ENCODE measurements around the gene JAG1. TPM values are rescaled to one million over a fixed set of nuclear protein-coding genes. Genes with fewer than 3 reads are reported as not detected.

The JAG1 gene
- total and polyA plus RNA-seq, 5 experiments from 2014 or later, result 0.05 to 0.18 (median 0.06) TPM; not detected in 2

DNA sequence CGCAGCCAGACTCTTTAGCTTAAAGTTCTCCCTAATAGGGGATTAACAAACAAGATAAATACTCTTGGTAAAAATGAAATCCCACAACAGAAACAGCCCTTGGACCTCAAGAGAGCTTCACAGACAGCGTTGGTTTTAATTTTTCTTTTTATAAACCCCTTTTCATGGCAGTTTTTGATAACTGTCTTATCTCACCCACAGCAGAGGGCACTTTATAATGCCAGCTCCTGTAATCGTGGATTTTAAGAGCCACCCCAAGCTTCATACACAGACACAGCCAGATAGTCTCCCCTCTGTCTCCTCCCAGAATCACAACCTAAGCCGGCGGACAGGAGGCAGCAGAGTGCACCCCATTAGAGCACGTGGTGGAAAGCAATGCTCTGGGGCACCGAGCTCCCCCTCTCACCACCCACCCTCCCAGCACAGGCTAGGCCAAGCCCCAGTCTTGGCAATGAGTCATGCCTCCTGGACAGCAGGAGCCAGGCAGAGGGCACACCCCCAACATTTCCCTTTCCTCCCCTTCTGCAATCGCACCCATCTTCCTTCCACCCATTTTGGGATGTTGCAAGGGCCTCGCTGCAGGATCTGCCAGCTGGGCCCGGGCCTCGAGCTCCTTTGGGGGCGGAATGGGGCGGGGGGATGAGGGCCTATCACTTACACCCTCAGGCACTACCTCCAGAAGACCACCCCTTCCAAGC, 2.4 kb downstream of the JAG1 start:
- Mint-ChIP-seq H3K4me3 (peak overlapping the region in 9 of 10 donors; percentile 16 to 81 (median 61)), H3K9me3 (no peaks in the 10 kb centered on the region), H3K4me1 (peaks cover 6 to 30% (median 16%) of the 10 kb centered on the region in 4 donors), H3K36me3 (peaks cover 0 to 3% (median 0%) of the 10 kb centered on the region in 3 donors), H3K27ac (no peak overlapping the region), H3K27me3 (peaks cover 33 to 54% (median 42%) of the 10 kb centered on the region in 5 donors)
- DNase-seq, result no peak
- POLR2A ChIA-PET, result no interaction called here
- ATAC-seq, result peak in 1 of 2 donors; percentile 42

DNA sequence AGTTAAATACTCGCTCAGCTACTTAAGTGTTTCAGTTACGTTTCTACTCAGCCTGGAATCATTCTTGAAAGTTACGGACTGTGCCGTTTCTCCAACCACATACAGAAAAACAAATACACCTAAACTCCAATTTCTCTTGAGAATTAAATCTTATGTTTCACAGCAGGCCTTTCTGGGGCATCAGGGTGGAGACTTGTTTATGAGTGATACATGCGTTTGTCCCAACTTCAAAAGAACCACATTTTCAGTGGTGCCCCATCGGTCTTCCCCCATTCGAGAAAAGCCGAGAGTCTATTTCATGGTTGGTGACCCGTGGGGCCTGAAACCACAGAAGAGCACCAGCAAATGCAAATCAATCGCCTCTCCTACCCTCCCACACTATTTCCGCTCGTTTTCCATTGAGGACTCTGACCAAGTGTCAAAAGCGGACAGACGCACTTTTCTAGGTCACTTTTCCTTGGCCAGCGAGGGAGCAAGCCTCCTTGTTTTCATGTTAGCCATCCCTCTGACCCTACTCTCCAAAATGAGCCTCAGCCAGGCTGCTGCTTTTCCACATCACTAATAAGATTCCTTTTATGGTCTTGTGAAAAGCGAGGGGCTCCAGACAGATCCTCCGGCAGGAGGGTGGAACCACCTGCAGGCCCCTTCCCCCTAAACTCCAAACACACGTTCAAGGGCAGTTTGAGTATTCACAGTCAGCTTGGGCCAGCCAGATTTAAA, 3.1 kb downstream of the JAG1 start:
- H3K36me3 Mint-ChIP-seq, result peaks cover 0 to 3% (median 0%) of the 10 kb centered on the region in 3 donors
- no peak for DNase-seq
- no peak overlapping the region for H3K27ac Mint-ChIP-seq
- H3K4me3 Mint-ChIP-seq, result peak overlapping the region in 4 of 10 donors; percentile 3 to 81 (median 66)
- POLR2A ChIA-PET, result no interaction called here
- H3K4me1 Mint-ChIP-seq, result peaks cover 6 to 30% (median 16%) of the 10 kb centered on the region in 4 donors
- peaks cover 29 to 59% (median 41%) of the 10 kb centered on the region in 5 donors for H3K27me3 Mint-ChIP-seq
- no peaks in the 10 kb centered on the region for H3K9me3 Mint-ChIP-seq
- no peak for ATAC-seq

DNA sequence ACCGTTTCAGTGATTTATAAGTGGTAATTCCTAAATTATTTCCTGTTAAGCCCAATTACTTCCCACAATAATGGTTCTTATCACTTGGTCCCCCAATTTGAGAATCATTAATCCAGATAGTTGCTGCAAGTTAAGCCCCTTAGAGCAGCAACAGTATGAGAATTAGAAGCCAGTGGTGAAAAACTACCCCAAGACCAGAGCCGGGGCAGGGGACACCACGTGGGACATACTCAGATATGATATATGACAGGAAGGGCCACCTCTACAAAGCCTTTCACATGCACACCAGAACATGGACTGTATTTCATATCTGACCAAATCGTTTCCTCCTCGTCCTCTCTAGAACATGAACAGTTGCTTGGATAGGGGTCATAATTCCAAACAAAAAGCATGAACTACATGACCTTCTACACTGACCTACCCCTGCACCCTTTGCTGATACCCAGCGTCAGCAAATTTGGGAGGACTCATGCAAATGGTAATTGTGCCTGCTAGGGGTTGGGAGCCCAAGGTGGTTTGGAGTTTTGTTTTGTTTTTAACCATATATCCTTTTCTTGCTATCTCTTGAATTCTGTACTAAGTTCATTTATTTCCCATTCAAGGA, 3.9 kb downstream of the JAG1 start:
- POLR2A ChIA-PET, result no interaction called here
- Mint-ChIP-seq H3K36me3 (no peaks in the 10 kb centered on the region), H3K4me3 (peak overlapping the region in 1 of 10 donors; percentile 3), H3K27ac (no peak overlapping the region), H3K4me1 (peaks cover 3 to 27% (median 13%) of the 10 kb centered on the region in 4 donors), H3K27me3 (peaks cover 23 to 53% (median 35%) of the 10 kb centered on the region in 5 donors), H3K9me3 (no peaks in the 10 kb centered on the region)
- ATAC-seq (no peak), DNase-seq (no peak)

DNA sequence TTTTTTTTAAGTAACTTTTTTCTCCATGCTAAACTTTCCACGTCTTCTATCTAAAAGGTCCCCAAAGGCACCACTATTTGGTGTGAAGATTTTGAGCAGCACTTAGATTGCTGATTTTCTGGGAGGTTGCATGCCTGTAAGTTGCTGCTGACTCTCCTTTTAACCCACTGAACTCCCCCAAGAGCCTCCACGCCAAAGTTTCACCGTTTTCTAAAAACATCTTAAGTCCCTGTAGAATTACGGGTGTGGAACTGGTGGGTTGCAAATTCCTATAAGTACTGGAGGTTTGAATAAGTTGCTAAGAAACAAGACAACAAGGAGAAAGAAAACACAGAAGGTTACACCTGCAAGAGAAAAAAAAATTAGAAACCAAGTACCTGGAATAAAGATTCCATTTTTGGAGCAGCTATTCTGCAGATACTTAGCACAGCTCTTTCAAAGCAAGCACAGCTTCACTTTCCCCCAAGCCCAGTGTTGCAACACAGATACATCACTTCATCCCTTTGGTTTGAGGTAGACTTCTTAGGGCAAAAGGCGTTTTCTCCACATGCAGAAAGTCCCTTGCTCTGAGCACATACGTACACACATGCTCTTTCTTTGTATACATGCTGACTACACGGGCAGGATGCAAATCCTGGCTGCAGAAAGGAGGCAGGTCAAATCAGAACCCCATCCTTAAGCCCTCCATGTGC, 5.0 kb downstream of the JAG1 start:
- ATAC-seq (no peak), DNase-seq (no peak)
- POLR2A ChIA-PET, result no interaction called here
- Mint-ChIP-seq H3K4me1 (peaks cover 2 to 27% (median 11%) of the 10 kb centered on the region in 4 donors), H3K27ac (no peak overlapping the region), H3K36me3 (no peaks in the 10 kb centered on the region), H3K27me3 (peaks cover 23 to 48% (median 35%) of the 10 kb centered on the region in 5 donors), H3K9me3 (no peaks in the 10 kb centered on the region), H3K4me3 (no peak overlapping the region)

GRCh38 chr20:10667560-10668167, 6.1 kb downstream of the JAG1 start:
- DNase-seq (no peak), ATAC-seq (no peak)
- Mint-ChIP-seq H3K4me3 (no peak overlapping the region), H3K36me3 (no peaks in the 10 kb centered on the region), H3K27ac (no peak overlapping the region), H3K9me3 (no peaks in the 10 kb centered on the region), H3K4me1 (peaks cover 0 to 20% (median 5%) of the 10 kb centered on the region in 4 donors), H3K27me3 (peaks cover 25 to 48% (median 34%) of the 10 kb centered on the region in 5 donors)
- POLR2A ChIA-PET, result no interaction called here

GRCh38 chr20:10667077-10667401, 6.8 kb downstream of the JAG1 start:
- Mint-ChIP-seq H3K36me3 (no peaks in the 10 kb centered on the region), H3K27ac (no peak overlapping the region), H3K27me3 (peaks cover 25 to 54% (median 34%) of the 10 kb centered on the region in 5 donors), H3K4me1 (peaks cover 0 to 15% (median 3%) of the 10 kb centered on the region in 4 donors), H3K9me3 (no peaks in the 10 kb centered on the region), H3K4me3 (no peak overlapping the region)
- ATAC-seq, result no peak
- no peak for DNase-seq
- POLR2A ChIA-PET, result no interaction called here

- no peaks in the 10 kb centered on the region for H3K9me3 Mint-ChIP-seq
- peaks cover 0 to 12% (median 3%) of the 10 kb centered on the region in 4 donors for H3K4me1 Mint-ChIP-seq
- DNase-seq (no peak), ATAC-seq (no peak)
- peaks cover 27 to 58% (median 35%) of the 10 kb centered on the region in 5 donors for H3K27me3 Mint-ChIP-seq
- H3K27ac Mint-ChIP-seq, result no peak overlapping the region
- no peaks in the 10 kb centered on the region for H3K36me3 Mint-ChIP-seq
- POLR2A ChIA-PET, result no interaction called here
- no peak overlapping the region for H3K4me3 Mint-ChIP-seq
These were observed 7.3 kb downstream of the JAG1 start for GRCh38 chr20:10666221-10667076.

GRCh38 chr20:10665791-10666190, 8.0 kb downstream of the JAG1 start:
- Mint-ChIP-seq H3K4me3 (no peak overlapping the region), H3K27ac (no peak overlapping the region), H3K4me1 (peaks cover 0 to 5% (median 1%) of the 10 kb centered on the region in 4 donors), H3K27me3 (peaks cover 26 to 58% (median 33%) of the 10 kb centered on the region in 5 donors), H3K9me3 (no peaks in the 10 kb centered on the region), H3K36me3 (no peaks in the 10 kb centered on the region)
- DNase-seq (no peak), ATAC-seq (no peak)
- POLR2A ChIA-PET, result no interaction called here

DNA sequence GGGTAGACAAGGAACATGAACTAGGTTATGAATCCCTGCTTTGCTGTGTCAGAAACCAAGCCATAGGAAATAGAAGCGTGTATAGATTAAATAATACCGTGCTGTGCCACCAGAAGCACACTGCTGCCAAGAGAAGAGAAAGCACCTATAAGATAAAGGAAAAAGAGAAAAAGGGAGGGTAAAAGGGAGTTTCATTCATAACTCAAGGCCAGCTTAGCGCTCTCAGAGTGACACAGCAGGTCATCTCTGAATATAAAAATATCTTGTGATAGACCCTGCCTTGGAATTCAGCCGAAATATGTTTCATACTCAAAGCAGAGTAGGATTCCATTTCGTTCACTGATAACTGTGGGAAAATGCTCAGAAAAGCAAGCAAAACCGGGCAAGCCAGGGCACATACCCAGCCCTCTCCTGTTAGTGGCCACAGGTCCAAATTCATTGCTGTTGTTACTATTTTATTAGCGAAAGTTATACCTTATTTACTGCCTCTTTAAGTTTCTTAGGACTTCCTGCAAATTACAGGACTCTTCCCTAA, 8.7 kb downstream of the JAG1 start:
- ATAC-seq, result no peak
- POLR2A ChIA-PET, result no interaction called here
- Mint-ChIP-seq H3K36me3 (no peaks in the 10 kb centered on the region), H3K4me3 (no peak overlapping the region), H3K27ac (no peak overlapping the region), H3K4me1 (peaks cover 0 to 3% (median 0%) of the 10 kb centered on the region in 4 donors), H3K9me3 (no peaks in the 10 kb centered on the region), H3K27me3 (peaks cover 23 to 58% (median 27%) of the 10 kb centered on the region in 5 donors)
- no peak for DNase-seq

GRCh38 chr20:10663756-10664155, 10.0 kb downstream of the JAG1 start:
- no peaks in the 10 kb centered on the region for H3K9me3 Mint-ChIP-seq
- peaks cover 0 to 3% (median 0%) of the 10 kb centered on the region in 4 donors for H3K4me1 Mint-ChIP-seq
- no peak for ATAC-seq
- H3K27me3 Mint-ChIP-seq, result peaks cover 19 to 46% (median 21%) of the 10 kb centered on the region in 5 donors
- POLR2A ChIA-PET, result no interaction called here
- no peaks in the 10 kb centered on the region for H3K36me3 Mint-ChIP-seq
- no peak overlapping the region for H3K4me3 Mint-ChIP-seq
- no peak overlapping the region for H3K27ac Mint-ChIP-seq
- DNase-seq, result no peak

GRCh38 chr20:10662661-10663458, 10.9 kb downstream of the JAG1 start:
- Mint-ChIP-seq H3K36me3 (no peaks in the 10 kb centered on the region), H3K4me1 (peaks cover 0 to 3% (median 0%) of the 10 kb centered on the region in 4 donors), H3K9me3 (no peaks in the 10 kb centered on the region), H3K4me3 (no peak overlapping the region), H3K27me3 (peaks cover 16 to 44% (median 20%) of the 10 kb centered on the region in 5 donors), H3K27ac (no peak overlapping the region)
- no peak for DNase-seq
- POLR2A ChIA-PET, result no interaction called here
- no peak for ATAC-seq
